Heart left ventricle (tissue), 16 donors: ENCODE data around the gene RNF169. TPM values are rescaled to one million over a fixed set of nuclear protein-coding genes. Genes with fewer than 3 reads are reported as not detected.

Experiments used
- ATAC-seq, 4 donors: fragments of 200-7000 bp; cut with Tn5 transposase; one replicate each; pipeline ENCODE4 v1.9.1; 2020 to 2022; ENCODE audit warnings: moderate library complexity in 4 of 4, mild to moderate bottlenecking in 3 of 4, moderate number of reproducible peaks in 1 of 4
- DNase-seq, 5 donors: peaks; one replicate each; pipeline ENCODE4 v3.0.0-alpha.2; 2020
- H3K27ac ChIP-seq, 12 donors: fragments of 200-600 bp; sonication (generic) in 4 of 12; one replicate each; pipeline versions ENCODE4 v1.5.0 to v1.8.0; 2016 to 2022; ENCODE audit warnings: mild to moderate bottlenecking in 2 of 12
- H3K27me3 ChIP-seq, 9 donors: fragments of 200-600 bp; sonication (generic) in 2 of 9; one replicate each; pipeline versions ENCODE4 v1.5.1 to v1.8.0; 2016 to 2022; ENCODE audit warnings: mild to moderate bottlenecking in 3 of 9
- H3K36me3 ChIP-seq, 9 donors: fragments of 200-600 bp; sonication (generic) in 2 of 9; one replicate each; pipeline versions ENCODE4 v1.5.0 to v1.8.0; 2018 to 2022; ENCODE audit warnings: mild to moderate bottlenecking in 2 of 9
- H3K4me1 ChIP-seq, 12 donors: fragments of 200-600 bp; sonication (generic) in 4 of 12; one replicate each; pipeline versions ENCODE4 v1.5.0 to v1.8.0; 2016 to 2022; ENCODE audit warnings: mild to moderate bottlenecking in 3 of 12
- H3K4me3 ChIP-seq, 12 donors: fragments of 200-600 bp; sonication (generic) in 4 of 12; one replicate each; pipeline versions ENCODE4 v1.5.0 to v1.8.0; 2017 to 2022; ENCODE audit warnings: mild to moderate bottlenecking in 9 of 12, moderate library complexity in 4 of 12
- H3K9me3 ChIP-seq, 12 donors: fragments of 200-600 bp; sonication (generic) in 4 of 12; one replicate each; pipeline versions ENCODE4 v1.5.0 to v1.8.0; 2016 to 2022; ENCODE audit warnings: mild to moderate bottlenecking in 1 of 12
- POLR2A ChIP-seq, 2 donors: fragments of 450-650 bp; IDR thresholded peaks; one replicate each; pipeline ENCODE4 v1.6.1; 2017; ENCODE audit warnings: antibody characterized with exemption in 2 of 2, mild to moderate bottlenecking in 2 of 2, moderate library complexity in 2 of 2
- WGBS, 4 donors: extraction: QIAGEN DNeasy Blood & Tissue Kit in 2 of 4; methylation state at CpG; one replicate each; pipeline versions ENCODE4 v1.1.5 to v1.1.7; 2013 to 2018; 5-methylcytosine and 5-hydroxymethylcytosine counted together
- intact Hi-C, 10 donors: fragments of 100-400 bp; cut with DNase I; formaldehyde crosslinking; loops; one replicate each; pipeline versions ENCODE4 v1.11.1 to v1.14.2; 2022
- microRNA-seq, 4 donors: library from miRNA; unstranded; fragments of <30 nt; microRNA quantifications; one replicate each; pipeline versions ENCODE4 to v1.2.0, GENCODE V29; 2017 to 2020
- polyA plus RNA-seq, 2 donors: library from polyadenylated mRNA; stranded (reverse); fragments of 200-250 nt; gene quantifications; one replicate each; pipeline ENCODE4 v1.2.3, GENCODE V29; 2013
- total RNA-seq, 9 donors: library from RNA; depleted of rRNA in 2 of 9; stranded (reverse); fragments of >200 nt in 2 of 9; fragmentation: NEBNext Ultra II Directional in 3 of 9; extraction: Animal tissue kit (Norgen Biotek cat#: 25700) in 3 of 9; gene quantifications; one replicate each; pipeline versions ENCODE4 v1.1.0 to v1.2.4, GENCODE V29; 2016 to 2023
- TF ChIP-seq, protein P1 (sequence below), 12 donors: fragments of 200-600 bp; sonication (generic) in 4 of 12; IDR thresholded peaks; one replicate each; pipeline versions ENCODE4 v1.5.0 to v1.8.0; 2018 to 2022; ENCODE audit warnings: antibody characterized with exemption in 12 of 12, mild to moderate bottlenecking in 5 of 12
- donor health status: ischemic (EF 13 %, LVEDD 7.1; RV severe dilation, severe dysfunction).
- donor health status: healthy with polysubstance abuse.
- donor health status: DM: no; HTN: yes; CAD: no.
- donor health status: DM: no; HTN: no; CAD: no.
- donor health status: ischemic (EF 25% LVEDD 6.9; RV normal size, moderate dysfunction).
- donor health status: ischemic (EF 25% LVEDD 5.7; RV mildly dilated, moderate dysfunction).
- donor health status: healthy.
- donor health status: DM: yes; HTN: yes; CAD: no.
- donor health status: ischemic (EF 35%, LVEDD 5.7; RV mildly dilated, moderate dysfunction).
- donor health status: nonischemic (EF 11% LVEDD 7.7; RV severe dilation, severe dysfunction).
- donor health status: DM: yes; HTN: yes; CAD: no.
- donor health status: PGD.
- donor health status: ischemic (EF 29% LVEDD 5.4; RV normal size, mild dysfunction).
- donor health status: nonischemic (EF 23%, LVEDD 6.1; RV moderate dilation, normal function).

RNF169 gene
- total and polyA plus RNA-seq, 11 donors: 1.6 to 16.1 (median 10.7) TPM

- Histone ChIP-seq H3K4me3 (no peak overlapping the region), H3K36me3 (peaks cover 3 to 93% (median 28%) of the 10 kb centered on the region in 9 donors), H3K4me1 (no peaks in the 10 kb centered on the region), H3K9me3 (peaks cover 7 to 74% (median 63%) of the 10 kb centered on the region in 12 donors), H3K27ac (no peak overlapping the region), H3K27me3 (no peaks in the 10 kb centered on the region)
- intact Hi-C loops: no loop called here
- DNase-seq (no peak), ATAC-seq (no peak)
- TF ChIP-seq, protein P1, sequence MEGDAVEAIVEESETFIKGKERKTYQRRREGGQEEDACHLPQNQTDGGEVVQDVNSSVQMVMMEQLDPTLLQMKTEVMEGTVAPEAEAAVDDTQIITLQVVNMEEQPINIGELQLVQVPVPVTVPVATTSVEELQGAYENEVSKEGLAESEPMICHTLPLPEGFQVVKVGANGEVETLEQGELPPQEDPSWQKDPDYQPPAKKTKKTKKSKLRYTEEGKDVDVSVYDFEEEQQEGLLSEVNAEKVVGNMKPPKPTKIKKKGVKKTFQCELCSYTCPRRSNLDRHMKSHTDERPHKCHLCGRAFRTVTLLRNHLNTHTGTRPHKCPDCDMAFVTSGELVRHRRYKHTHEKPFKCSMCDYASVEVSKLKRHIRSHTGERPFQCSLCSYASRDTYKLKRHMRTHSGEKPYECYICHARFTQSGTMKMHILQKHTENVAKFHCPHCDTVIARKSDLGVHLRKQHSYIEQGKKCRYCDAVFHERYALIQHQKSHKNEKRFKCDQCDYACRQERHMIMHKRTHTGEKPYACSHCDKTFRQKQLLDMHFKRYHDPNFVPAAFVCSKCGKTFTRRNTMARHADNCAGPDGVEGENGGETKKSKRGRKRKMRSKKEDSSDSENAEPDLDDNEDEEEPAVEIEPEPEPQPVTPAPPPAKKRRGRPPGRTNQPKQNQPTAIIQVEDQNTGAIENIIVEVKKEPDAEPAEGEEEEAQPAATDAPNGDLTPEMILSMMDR (IDR thresholded peaks at IDR 0.05): no peak
- no peak for TF ChIP-seq POLR2A (IDR thresholded peaks at IDR 0.05)
Measured at GRCh38 chr11:74866557-74866956, 117.9 kb downstream of the RNF169 start.

DNA sequence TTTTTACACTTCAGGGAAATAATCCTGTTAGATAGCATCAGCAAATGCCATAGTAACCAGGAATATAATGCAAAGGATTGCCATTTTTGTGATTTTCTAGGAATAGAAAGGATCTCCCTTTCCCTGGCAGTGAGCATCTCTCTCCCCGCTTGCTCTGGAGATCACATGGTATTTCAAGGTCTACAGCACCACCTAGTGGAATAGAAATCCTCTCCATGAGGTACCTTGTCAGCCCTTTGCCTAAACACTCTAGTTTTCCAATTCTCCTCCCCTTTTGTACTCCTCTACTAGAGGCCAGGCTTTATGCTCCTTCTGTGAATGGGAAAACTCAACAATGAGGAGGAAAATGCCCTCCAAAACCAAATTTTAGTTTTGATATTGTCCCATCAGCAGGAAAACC is 121.8 kb downstream of the RNF169 start:
- WGBS, 4 donors: 96 to 100% (median 97%) methylated on average over 1 of the region's 1 CpG
- Histone ChIP-seq H3K36me3 (peaks cover 3 to 91% (median 15%) of the 10 kb centered on the region in 9 donors), H3K27ac (no peak overlapping the region), H3K9me3 (peaks cover 7 to 97% (median 71%) of the 10 kb centered on the region in 12 donors), H3K4me3 (no peak overlapping the region), H3K4me1 (no peaks in the 10 kb centered on the region), H3K27me3 (no peaks in the 10 kb centered on the region)
- intact Hi-C loops: no loop called here
- DNase-seq (no peak), ATAC-seq (no peak)
- TF ChIP-seq, protein P1 (IDR thresholded peaks at IDR 0.05): peak in 2 of 12 donors; percentile 9 to 25
- no peak for TF ChIP-seq POLR2A (IDR thresholded peaks at IDR 0.05)

DNA sequence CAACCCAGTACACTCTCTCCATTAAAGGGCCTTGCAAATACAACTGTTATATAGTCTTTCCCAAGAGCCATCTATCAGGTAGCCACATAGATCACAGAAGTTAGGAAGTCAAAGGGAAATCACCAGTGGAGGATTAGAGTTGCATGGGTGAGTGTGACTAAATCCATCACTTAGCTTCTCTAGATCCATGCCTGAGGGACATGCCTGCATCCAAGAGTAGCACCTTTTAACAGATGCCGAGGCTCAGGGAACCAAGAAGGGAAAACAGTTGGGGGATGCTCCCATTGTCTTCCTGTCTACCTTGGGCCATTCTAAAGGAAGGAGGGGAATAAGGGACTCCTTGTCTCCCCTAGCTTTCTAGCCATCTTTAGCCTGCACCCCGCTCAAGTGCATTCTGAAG is 122.4 kb downstream of the RNF169 start:
- no peaks in the 10 kb centered on the region for H3K4me1 ChIP-seq
- peaks cover 3 to 90% (median 20%) of the 10 kb centered on the region in 9 donors for H3K36me3 ChIP-seq
- intact Hi-C loops: no loop called here
- peaks cover 7 to 97% (median 67%) of the 10 kb centered on the region in 12 donors for H3K9me3 ChIP-seq
- no peak overlapping the region for H3K27ac ChIP-seq
- WGBS, 4 donors: 72 to 98% (median 95%) methylated on average over 2 of the region's 2 CpGs
- ATAC-seq (no peak), DNase-seq (no peak)
- no peak overlapping the region for H3K4me3 ChIP-seq
- no peaks in the 10 kb centered on the region for H3K27me3 ChIP-seq
- no peak for TF ChIP-seq POLR2A (IDR thresholded peaks at IDR 0.05)
- TF ChIP-seq, protein P1 (IDR thresholded peaks at IDR 0.05): no peak

GRCh38 chr11:74877132-74877531 is 128.5 kb downstream of the RNF169 start:
- H3K27ac ChIP-seq: no peak overlapping the region
- ATAC-seq (no peak), DNase-seq (no peak)
- H3K4me1 ChIP-seq: no peaks in the 10 kb centered on the region
- no peak overlapping the region for H3K4me3 ChIP-seq
- peaks cover 0 to 52% (median 16%) of the 10 kb centered on the region in 12 donors for H3K9me3 ChIP-seq
- H3K36me3 ChIP-seq: peaks cover 0 to 48% (median 16%) of the 10 kb centered on the region in 9 donors
- no peaks in the 10 kb centered on the region for H3K27me3 ChIP-seq
- intact Hi-C loops: no loop called here
- TF ChIP-seq, protein P1 (IDR thresholded peaks at IDR 0.05): peak in 10 of 12 donors; percentile 12 to 52 (median 37)
- TF ChIP-seq POLR2A (IDR thresholded peaks at IDR 0.05): no peak
- WGBS, 4 donors: 34 to 40% (median 37%) methylated on average over 1 of the region's 1 CpG

Small RNAs within 50 kb of the gene (microRNA-seq; reads per million reads assigned to microRNA genes)
- 0 to 0.77 (median 0) reads per million in 4 donors for gene MIR4696

Other genes with a start within 250 kb of the RNF169 start
- gene POLD3, start 156.3 kb upstream of the RNF169 start, total RNA-seq: 10 to 100 TPM in 2 of 9 donors, 1 to 10 TPM in 7; 4.4 to 14.7 (median 6.5) TPM
- 10 to 100 TPM in 1 of 2 donors, 1 to 10 TPM in 1; 2.8 to 10.4 TPM for gene POLD3, start 156.3 kb upstream of the RNF169 start, polyA plus RNA-seq
- gene CHRDL2, start 17.4 kb upstream of the RNF169 start, total RNA-seq: 10 to 100 TPM in 1 of 9 donors, 1 to 10 TPM in 8; 1.5 to 13.4 (median 3.4) TPM
- gene CHRDL2, start 17.4 kb upstream of the RNF169 start, polyA plus RNA-seq: 1 to 10 TPM; 1.5 to 4.4 TPM
- gene XRRA1, start 200.2 kb downstream of the RNF169 start, total RNA-seq: 10 to 100 TPM in 8 of 9 donors, 1 to 10 TPM in 1; 5.3 to 26.6 (median 13.4) TPM
- gene XRRA1, start 200.2 kb downstream of the RNF169 start, polyA plus RNA-seq: 1 to 10 TPM; 3.9 to 9.0 TPM
- 100 to 1,000 TPM in 6 of 9 donors, 10 to 100 TPM in 3; 21.8 to 136 (median 109) TPM for gene SPCS2, start 200.4 kb downstream of the RNF169 start, total RNA-seq
- 100 to 1,000 TPM; 117 to 123 TPM for gene SPCS2, start 200.4 kb downstream of the RNF169 start, polyA plus RNA-seq
- 10 to 100 TPM in 3 of 9 donors, 1 to 10 TPM in 6; 5.1 to 16.6 (median 7.7) TPM for gene NEU3, start 240.1 kb downstream of the RNF169 start, total RNA-seq
- gene NEU3, start 240.1 kb downstream of the RNF169 start, polyA plus RNA-seq: 10 to 100 TPM in 1 of 2 donors, 1 to 10 TPM in 1; 6.0 to 14.1 TPM